GM18867 (cell line): ENCODE measurements around the gene TET2.
"Not testable (repeated sequence)": the region's sequence is repeated elsewhere in the genome, so short reads cannot be mapped to it uniquely, and the experiment has no call there.

Experiments used
- ATAC-seq: cut with Tn5 transposase; IDR thresholded peaks from one replicate; pipeline ENCODE4 v1.9.1; 2021; ENCODE audit warnings: mild to moderate bottlenecking, moderate library complexity; ENCODE audit not compliant: unreplicated experiment

TET2 gene

DNA sequence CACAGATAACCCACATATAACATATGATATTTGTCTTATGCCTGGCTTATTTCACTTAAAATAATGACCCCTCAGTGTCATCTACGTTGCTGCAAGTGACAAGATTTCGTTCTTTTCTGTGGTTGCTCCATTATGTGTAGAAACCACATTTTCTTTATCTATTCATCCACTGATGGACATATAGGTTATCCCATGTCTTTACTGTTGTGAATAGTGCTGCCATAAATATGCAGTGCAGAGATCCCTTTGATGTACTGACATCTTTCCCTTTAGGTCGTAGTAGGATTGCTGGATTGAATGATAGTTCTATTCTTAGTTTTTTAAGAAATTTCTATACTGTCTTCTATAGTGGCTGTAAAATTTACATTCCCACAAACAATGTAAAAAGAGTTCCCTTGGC, 135.8 kb downstream of the TET2 start:
- ATAC-seq = no peak

DNA sequence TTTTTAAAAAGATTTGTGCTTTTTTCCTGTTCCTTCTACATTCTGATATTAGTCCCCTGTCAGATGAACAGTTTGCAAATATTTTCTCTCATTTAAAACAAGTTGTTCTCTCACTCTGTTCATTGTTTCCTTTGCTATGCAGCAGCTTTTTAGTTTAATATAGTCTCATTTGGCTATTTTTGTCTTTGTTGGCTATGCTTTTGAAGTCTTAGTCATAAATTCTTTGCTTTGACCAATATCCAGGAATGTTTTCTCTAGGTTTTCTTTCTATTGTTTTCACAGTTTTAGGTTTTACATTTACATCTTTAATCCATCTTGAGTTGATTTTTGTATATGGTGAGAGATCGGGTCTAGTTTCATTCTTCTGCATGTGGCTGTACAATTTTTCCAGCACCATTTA, 136.8 kb downstream of the TET2 start:
- no peak for ATAC-seq

DNA sequence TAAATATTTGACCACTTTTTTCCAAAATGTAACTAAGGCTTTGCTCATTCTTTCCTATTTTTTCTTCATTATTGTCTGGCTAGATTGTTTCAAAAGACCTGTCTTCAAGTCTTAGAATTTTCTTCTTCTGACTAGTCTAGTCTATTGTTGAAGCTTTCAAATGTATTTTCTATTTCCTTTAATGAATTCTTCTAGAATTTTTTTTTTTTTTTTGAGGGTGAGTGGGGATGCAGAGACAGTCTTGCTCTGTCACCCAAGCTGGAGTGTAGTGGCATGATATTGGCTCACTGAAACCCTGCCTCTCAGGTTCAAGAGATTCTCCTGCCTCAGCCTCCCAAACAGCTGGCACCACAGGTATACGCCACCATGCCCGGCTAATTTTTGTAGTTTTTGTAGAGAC, 141.4 kb downstream of the TET2 start:
- ATAC-seq = no peak

DNA sequence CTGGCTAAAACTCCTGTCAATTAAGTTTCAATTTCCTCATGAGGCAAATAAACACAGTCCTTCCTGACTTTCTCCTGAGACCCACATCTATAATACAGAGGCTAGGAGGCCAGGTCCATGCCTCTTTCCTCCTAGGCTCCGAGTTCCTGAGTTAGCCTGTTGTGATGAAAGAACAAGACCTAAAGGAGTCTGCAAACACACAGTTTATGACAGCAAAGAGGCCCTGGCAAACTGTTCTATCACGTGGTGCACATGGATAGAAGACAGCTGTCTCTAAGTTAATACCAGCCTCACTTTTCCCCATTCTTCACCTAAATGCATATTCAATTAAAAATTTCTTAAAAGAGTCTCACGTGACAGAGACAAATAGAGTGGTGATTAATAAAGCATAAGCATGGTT, 145.2 kb downstream of the TET2 start:
- ATAC-seq = no peak

DNA sequence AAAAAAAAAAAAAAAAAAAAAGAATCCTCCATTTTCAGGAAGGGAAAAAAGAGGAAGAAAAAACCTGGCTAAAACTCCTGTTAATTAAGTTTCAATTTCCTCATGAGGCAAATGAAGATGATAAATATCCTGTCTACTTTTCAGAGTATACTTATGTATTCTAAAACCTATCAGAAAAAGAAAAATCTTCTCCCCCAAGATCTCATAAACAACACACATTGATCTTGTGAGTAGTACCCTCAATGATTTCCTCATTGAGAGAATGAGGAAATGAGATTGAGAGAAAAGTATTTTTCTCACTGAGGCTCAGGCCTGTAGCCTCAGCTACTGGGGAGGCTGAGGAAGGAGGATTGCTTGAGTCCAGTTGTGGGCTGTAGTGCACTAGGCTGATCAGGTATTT, 146.7 kb downstream of the TET2 start:
- ATAC-seq = no peak

DNA sequence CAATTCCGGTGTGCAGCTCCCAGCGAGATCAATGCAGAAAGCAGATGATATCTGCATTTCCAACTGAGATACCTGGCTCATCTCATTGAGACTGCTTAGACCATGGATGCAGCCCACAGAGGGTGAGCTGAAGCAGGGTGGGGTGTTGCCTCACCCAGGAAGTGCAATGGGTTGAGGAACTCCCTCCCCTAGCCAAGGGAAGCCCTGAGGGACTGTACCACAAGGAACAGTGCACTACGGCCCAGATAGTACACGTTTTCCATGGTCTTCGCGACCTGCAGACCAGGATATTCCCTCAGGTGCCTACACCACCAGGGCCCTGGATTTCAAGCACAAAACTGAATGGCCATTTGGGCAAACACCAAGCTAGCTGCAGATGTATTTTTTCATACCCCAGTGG, 150.0 kb downstream of the TET2 start:
- ATAC-seq = no peak

DNA sequence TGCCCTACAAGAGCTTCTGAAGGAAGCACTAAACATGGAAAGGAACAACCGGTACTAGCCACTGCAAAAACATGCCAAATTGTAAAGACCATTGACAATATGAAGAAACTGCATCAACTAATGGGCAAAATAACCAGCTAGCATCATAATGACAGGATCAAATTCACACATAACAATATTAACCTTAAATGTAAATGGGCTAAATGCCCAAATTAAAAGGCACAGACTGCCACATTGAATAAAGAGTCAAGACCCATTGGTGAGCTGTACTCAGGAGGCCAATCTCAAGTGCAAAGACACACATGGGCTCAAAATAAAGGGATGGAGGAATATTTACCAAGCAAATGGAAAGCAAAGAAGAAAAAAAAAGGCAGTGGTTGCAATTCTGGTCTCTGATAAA, 152.4 kb downstream of the TET2 start:
- not testable (repeated sequence) for ATAC-seq

DNA sequence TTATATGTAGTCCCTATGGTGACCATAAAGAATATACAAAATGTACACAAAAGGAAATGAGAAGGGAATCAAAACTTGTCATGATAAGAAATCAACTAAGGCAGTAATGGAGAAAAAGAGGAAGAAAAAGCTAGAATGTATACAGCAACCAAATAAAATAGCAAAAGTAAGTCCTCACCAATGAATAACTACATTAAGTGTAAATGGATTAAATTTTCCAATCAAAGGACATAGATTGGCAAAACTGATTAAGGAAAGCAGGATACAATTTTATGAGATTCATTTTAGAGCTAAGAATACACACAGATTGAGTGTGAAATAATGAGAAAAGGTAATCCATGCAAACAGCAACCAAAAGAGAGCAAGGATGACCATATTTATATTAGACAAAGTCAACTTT, 157.4 kb downstream of the TET2 start:
- no peak for ATAC-seq

DNA sequence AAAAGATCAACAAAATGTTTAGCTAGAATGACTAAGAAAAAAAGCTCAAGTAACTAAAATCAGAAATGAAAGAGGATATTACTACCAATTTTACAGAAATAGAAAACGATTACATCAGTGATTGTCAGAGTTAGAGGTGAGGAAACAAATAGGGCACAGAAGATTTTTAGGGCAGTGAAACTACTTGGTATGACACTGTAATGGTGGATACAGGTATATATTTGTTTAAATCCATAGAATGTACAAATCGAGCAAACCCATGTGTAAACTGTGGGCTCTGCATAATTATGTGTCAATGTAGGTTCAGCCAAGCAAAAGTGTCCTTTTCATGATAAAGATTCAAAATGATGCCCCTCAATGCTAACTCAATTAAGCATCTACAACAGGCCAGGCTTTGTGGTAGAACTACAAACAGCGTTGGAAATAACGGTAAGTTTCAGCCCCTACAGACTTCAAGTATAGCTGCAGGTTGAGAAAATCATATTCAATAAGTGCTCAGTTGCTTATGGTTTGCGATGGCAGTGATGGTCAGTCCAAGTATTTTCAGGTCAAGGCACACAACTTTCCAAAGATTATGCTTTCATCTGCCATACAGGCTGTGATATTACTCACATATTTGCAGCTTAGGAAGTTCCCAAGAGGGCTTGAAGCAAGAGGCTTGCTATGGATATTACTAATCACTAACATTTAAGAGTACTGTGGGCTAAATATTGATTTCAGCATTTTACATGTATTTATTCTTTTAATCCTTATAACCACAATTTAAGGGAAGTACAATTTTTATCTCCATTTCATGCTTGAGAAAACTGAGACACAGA, 158.6 kb downstream of the TET2 start:
- ATAC-seq = peak; percentile 50

DNA sequence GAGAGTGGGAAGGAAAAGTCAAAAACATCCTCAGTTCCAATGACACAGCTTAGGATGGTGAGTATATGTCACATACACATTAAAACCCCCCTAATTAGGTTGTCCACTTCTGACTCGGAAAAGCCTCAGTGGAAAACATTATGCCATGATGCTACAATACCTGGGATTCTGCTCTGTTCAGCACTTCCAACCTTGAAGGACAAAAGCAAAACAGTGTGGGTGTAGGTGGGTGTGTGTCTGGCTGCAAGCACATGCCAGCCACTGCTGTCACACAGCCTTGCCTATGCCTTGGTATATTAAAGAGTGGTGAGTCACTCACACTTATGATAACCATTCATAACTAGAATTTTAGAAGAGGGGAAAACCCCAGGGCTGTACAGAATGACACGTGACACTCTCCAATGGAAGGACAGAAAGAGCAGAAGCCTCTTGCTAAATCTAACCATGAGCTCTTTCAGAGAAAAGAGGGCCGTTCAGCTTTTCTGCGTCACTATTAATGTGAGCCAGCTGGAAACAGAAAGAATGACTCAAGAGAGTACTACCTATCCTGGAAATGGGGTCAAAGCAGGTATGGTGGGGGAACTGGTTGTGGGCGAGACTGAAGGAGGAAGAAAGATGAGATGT, 159.6 kb downstream of the TET2 start:
- ATAC-seq = peak; percentile 93

DNA sequence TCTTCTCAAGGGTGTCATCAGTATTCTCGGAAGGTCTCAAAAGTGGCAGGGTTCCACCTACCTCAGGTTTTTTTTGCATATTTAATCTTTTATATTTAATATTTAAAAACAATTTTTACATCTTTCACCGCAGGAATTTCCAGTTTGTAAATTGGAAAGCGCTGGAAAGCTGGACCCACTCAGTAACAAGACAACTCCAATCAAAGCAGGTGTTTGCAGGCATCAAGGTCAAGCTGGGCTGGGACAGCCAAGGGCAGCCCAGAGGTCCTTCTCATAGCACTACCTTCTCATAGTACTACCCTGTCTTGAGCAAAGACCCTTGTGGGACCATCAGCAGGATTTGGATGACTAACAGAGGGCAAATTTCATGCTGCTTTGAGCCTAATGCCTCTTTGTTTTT, 160.1 kb downstream of the TET2 start:
- no peak for ATAC-seq

DNA sequence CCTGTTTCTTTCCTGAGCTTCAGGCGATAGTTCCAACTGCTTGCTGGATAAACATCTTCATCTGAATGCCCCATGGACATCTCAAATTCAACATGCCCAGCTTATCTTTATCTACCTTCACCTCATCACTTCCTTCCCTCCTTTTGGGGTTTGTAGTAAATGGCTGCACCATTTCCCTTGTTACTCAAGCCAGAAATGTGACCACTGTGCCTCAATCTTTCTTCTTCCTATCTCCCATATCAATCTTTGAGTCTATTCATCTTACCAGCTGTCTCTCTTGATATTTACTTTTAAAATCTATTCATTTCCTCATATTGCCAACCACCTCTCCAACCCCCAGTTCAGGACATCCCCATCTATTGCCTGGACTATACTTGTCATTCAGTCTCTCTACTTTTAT, 171.8 kb downstream of the TET2 start:
- no peak for ATAC-seq

DNA sequence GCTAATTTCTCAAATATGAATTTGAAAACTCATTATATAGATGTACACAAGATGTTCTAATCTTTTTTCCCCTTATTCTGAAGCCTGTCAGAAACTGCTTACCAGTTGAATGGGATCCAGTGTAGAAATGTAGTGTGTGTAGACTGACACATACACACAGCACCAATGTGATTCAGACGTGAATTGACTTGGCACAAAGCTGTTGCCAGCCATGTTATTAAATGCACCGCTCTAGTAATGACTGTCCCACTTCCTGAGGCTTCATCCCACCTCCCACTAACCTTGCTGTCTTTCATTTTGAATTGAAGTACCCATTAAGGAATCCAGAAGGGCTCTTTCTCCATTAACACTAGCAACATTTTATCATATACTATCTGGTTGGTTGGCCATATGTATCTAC, 180.5 kb downstream of the TET2 start:
- no peak for ATAC-seq

DNA sequence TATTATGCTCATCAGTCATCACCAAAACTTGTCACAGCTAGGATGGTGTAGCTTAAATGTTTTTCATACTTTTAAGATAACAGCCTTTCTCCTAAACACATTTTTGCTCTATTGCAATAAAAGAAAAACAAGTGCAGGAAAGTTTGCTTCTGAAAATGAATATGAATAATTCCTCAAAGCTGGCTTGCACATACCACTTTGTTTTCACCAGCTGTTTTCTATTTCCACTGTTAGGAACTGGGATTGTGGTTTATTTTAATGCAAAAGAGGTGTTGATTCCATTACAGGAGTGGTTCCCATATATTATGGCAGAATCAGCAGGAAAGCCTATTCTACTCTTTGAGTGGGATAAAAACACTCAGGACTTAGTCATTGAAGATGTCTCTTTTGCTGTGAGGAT, 181.3 kb downstream of the TET2 start:
- ATAC-seq = no peak

DNA sequence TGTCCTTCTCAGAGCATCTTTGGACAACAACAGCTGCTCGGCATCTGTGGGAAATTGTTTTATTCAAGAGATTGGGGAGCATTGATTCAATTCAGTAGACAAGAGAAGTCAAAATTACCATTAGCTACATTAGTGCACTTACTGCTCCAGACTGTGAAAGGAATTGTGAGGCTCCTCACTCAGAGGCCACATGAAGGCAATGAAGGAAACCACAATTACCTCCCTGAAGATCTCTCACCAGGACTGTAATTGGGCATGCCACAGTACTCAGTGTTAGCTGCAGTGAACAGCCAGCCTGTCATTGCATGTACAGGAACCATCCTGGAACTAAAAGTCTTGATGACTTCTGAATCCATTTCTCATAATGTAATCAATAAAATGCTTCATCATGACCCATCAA, 182.4 kb downstream of the TET2 start:
- ATAC-seq = no peak
